HEK293T (cell line): ENCODE results near the gene EML4.

Experiments used
- CTCF ChIA-PET: fragments of 350-600 bp; formaldehyde crosslinking; extraction: SDS; loops from one replicate; lab custom pipeline; 2021; ENCODE audit warnings: antibody characterized with exemption, inconsistent platforms; lab: Yijun Ruan, JAX
- POLR2A ChIA-PET: fragments of 350-600 bp; formaldehyde crosslinking; extraction: SDS; loops from one replicate; lab custom pipeline; 2020; ENCODE audit warnings: antibody characterized with exemption, inconsistent platforms; lab: Yijun Ruan, JAX
- DNase-seq: peaks from one replicate; pipeline ENCODE4 v3.0.0; 2012; ENCODE audit warnings: mixed read lengths; ENCODE audit errors: extremely low spot score
- ARNT ChIP-seq: fragments of 450-650 bp; IDR thresholded peaks from 2 replicates; pipeline ENCODE4 v1.6.1; 2017; ENCODE audit warnings: mild to moderate bottlenecking
- BHLHE40 ChIP-seq: fragments of 450-650 bp; IDR thresholded peaks from 2 replicates; pipeline ENCODE4 v1.6.1; 2016; ENCODE audit warnings: mild to moderate bottlenecking, moderate library complexity, borderline replicate concordance
- CTBP1 ChIP-seq: fragments of 450-650 bp; IDR thresholded peaks from 2 replicates; pipeline ENCODE4 v1.6.1; 2016; ENCODE audit warnings: borderline replicate concordance
- ELF4 ChIP-seq: fragments of 450-650 bp; IDR thresholded peaks from 2 replicates; pipeline ENCODE4 v1.6.1; 2017; ENCODE audit warnings: antibody characterized with exemption
- FOXA1 ChIP-seq: fragments of 450-650 bp; IDR thresholded peaks from 2 replicates; pipeline ENCODE4 v1.6.1; 2016; ENCODE audit warnings: mild to moderate bottlenecking
- FOXK2 ChIP-seq: fragments of 450-650 bp; IDR thresholded peaks from 2 replicates; pipeline ENCODE4 v1.6.1; 2016; ENCODE audit warnings: mild to moderate bottlenecking
- FOXM1 ChIP-seq: fragments of 450-650 bp; IDR thresholded peaks from 2 replicates; pipeline ENCODE4 v1.6.1; 2017; ENCODE audit warnings: mild to moderate bottlenecking, borderline replicate concordance
- HDGF ChIP-seq: fragments of 450-650 bp; IDR thresholded peaks from 2 replicates; pipeline ENCODE4 v1.6.1; 2017; ENCODE audit warnings: antibody characterized with exemption, borderline replicate concordance
- L3MBTL2 ChIP-seq: fragments of 450-650 bp; conservative IDR thresholded peaks from 2 replicates; pipeline ENCODE4 v1.6.1; 2016; ENCODE audit warnings: mild to moderate bottlenecking
- LEF1 ChIP-seq: fragments of 450-650 bp; IDR thresholded peaks from 2 replicates; pipeline ENCODE4 v1.6.1; 2017; ENCODE audit warnings: mild to moderate bottlenecking, borderline replicate concordance
- NFRKB ChIP-seq: fragments of 450-650 bp; IDR thresholded peaks from 2 replicates; pipeline ENCODE4 v1.6.1; 2016; ENCODE audit warnings: mild to moderate bottlenecking, moderate library complexity
- PKNOX1 ChIP-seq: fragments of 450-650 bp; IDR thresholded peaks from 2 replicates; pipeline ENCODE4 v1.6.1; 2016
- SP1 ChIP-seq: fragments of 450-650 bp; IDR thresholded peaks from 2 replicates; pipeline ENCODE4 v1.6.1; 2017
- SUZ12 ChIP-seq: fragments of 450-650 bp; IDR thresholded peaks from 2 replicates; pipeline ENCODE4 v1.6.1; 2016; ENCODE audit warnings: mild to moderate bottlenecking
- TARDBP ChIP-seq: fragments of 450-650 bp; IDR thresholded peaks from 2 replicates; pipeline ENCODE4 v1.6.1; 2016
- ZNF384 ChIP-seq: fragments of 450-650 bp; IDR thresholded peaks from 2 replicates; pipeline ENCODE4 v1.6.1; 2016

Gene EML4

DNA sequence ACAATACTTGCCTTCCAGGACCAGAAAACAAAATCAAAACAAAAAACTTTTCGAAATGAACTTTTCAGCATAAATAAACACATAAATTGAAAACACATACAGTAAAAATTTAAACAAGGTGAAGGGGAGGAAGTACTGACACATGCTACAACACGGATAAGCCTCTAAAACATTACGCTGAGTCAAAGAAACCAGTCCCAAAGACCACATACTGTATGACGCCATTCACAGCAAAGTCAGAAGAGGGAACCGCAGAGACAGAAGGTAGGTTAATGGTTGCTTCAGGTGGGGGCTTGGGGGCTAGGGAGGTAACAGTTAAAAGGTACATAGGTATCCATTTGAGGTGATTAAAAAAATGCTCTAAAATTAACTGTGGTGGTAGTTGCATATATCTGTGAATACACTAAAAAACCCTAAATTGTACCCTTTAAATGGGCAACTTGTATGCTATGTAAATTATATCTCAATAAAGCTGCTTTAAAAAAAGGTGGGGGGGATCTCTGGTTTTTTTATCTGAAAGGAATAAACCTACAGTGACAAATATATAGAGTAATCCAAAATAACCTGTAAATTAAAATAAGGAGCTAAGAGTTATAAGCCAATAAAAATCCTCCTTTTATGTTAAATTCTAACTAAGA is 184.8 kb downstream of the EML4 start:
- ChIA-PET CTCF (no interaction called here), POLR2A (no interaction called here)
- no peak for DNase-seq
- TF ChIP-seq LEF1 = no peak
- no peak for TF ChIP-seq NFRKB

DNA sequence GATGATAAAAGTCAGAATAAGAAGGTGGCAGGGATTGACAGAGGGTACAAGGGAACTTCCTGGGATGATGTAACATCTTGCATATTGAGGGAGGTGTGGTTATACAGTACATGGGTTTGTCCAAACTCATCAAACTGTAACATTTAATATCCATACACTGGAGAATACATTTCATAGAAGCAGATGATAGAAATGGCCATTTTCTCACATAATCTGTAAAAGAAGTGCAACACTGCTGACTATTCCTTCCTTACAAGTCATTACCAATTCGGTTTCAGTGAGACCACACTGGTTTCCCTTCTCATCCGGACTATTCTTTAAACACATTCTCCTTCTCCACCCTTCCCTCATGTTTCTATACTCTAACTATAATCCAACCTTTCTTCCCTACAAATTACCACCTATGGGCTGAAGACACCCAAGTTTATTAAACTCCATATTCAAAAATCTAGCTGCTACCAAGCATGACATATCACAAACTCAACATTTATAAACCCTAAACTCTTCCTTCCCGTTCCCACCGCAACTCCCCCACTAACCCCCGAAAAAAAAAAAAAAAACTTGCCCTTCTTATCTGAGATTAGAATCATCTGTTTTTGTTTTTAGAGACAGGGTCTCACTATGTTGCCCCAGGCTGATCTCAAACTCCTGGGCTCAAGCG is 190.3 kb downstream of the EML4 start:
- DNase-seq = no peak
- ChIA-PET POLR2A (no interaction called here), CTCF (interaction anchor here (0.9 to 1.1 kb wide), 2 partner anchors 16 to 268 kb away, joined by 3 read pairs; no protein-coding TSS in a partner anchor)
- no peak for TF ChIP-seq L3MBTL2
- no peak for TF ChIP-seq LEF1
- no peak for TF ChIP-seq FOXK2
- no peak for TF ChIP-seq NFRKB
- no peak for TF ChIP-seq SUZ12
- TF ChIP-seq FOXA1 = no peak

- no peak for DNase-seq
- POLR2A ChIA-PET = no interaction called here
- TF ChIP-seq ELF4 = no peak
- no peak for TF ChIP-seq HDGF
- no peak for TF ChIP-seq LEF1
- TF ChIP-seq FOXK2 = no peak
- 0 out of 2 replicates have a peak, but pooled peaks have one; percentile 24 for TF ChIP-seq L3MBTL2
- CTCF ChIA-PET = interaction anchor here (0.9 to 1.1 kb wide), 2 partner anchors 17 to 268 kb away, joined by 3 read pairs; no protein-coding TSS in a partner anchor
Observed at GRCh38 chr2:42359965-42360483, 190.9 kb downstream of the EML4 start.

GRCh38 chr2:42360493-42360889 is 191.3 kb downstream of the EML4 start:
- CTCF ChIA-PET = interaction anchor here (0.9 to 1.1 kb wide), 2 partner anchors 17 to 269 kb away, joined by 3 read pairs; no protein-coding TSS in a partner anchor
- no peak for DNase-seq
- TF ChIP-seq LEF1 (no peak), BHLHE40 (no peak), NFRKB (no peak), TARDBP (no peak), SP1 (no peak), FOXM1 (no peak), FOXK2 (no peak), HDGF (no peak), FOXA1 (no peak), L3MBTL2 (no peak), SUZ12 (no peak), PKNOX1 (no peak), ARNT (no peak), CTBP1 (no peak), ZNF384 (no peak), ELF4 (no peak)
- POLR2A ChIA-PET = no interaction called here

- ChIA-PET POLR2A (no interaction called here), CTCF (no interaction called here)
- TF ChIP-seq BHLHE40 (no peak), FOXA1 (no peak), SP1 (no peak; the same call in 1 of the 2 replicates), HDGF (no peak), ZNF384 (no peak), FOXM1 (no peak)
- DNase-seq = peak; percentile 98
Observed at GRCh38 chr2:42360890-42361727, 192.0 kb downstream of the EML4 start, which contains the start of gene COX7A2L. TSS of gene COX7A2L (minus strand) at chr2:42361217. CDS start at chr2:42361161, 56 bp downstream.

DNA sequence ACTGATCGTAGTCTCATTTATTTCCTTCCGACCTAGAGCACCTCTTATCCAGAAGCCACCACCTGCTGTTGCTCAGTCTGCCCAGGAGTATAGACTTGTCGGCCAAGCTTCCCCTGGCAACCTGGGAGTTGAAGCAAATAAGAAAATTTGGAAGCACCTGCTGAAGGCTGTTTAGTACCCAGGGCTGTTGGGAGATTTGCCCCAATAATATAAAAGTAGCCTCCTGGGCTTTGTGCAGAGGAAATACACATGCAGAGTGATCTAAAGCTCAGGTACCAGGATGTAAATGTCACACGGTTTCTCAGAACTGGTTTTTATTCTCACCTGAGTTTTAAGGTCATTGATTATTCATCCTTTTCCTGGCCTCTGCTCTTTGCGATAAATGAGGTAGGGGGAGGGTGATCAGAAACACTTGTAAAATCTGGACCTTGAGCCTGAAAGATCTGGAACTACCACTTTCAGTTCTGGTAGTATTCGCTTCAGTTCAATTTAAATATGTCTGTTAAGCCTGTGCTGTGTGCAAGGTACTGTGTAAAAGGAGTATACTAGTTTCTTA is 192.7 kb downstream of the EML4 start:
- no peak for DNase-seq
- TF ChIP-seq ARNT = no peak
- TF ChIP-seq FOXM1 = no peak
- TF ChIP-seq HDGF = no peak
- no peak for TF ChIP-seq SP1
- no peak for TF ChIP-seq ELF4
- no peak for TF ChIP-seq L3MBTL2
- no peak for TF ChIP-seq PKNOX1
- TF ChIP-seq NFRKB = no peak
- TF ChIP-seq CTBP1 = no peak
- TF ChIP-seq FOXK2 = no peak
- TF ChIP-seq BHLHE40 = no peak
- no peak for TF ChIP-seq SUZ12
- no peak for TF ChIP-seq ZNF384
- TF ChIP-seq FOXA1 = no peak
- TF ChIP-seq TARDBP = no peak
- TF ChIP-seq LEF1 = no peak
- POLR2A ChIA-PET = no interaction called here
- CTCF ChIA-PET = no interaction called here
